Measurements from ENCODE around the gene MCFD2. TPM values are rescaled to one million over a fixed set of nuclear protein-coding genes. Genes with fewer than 3 reads are reported as not detected.
A peak's percentile ranks its signal among the peaks of the same experiment; 100 is the strongest.

MCFD2 gene
- total RNA-seq, result 100 to 1,000 TPM in 1 of 2 donors, 10 to 100 TPM in 1; 78.0 to 121 TPM
- polyA plus RNA-seq (ENCODE audit: insufficient read length in 6 of 6), result 10 to 100 TPM; 78.7 to 90.3 (median 86.5) TPM
- long read RNA-seq, donor 1, full-length matches to known transcripts, result 52 of 58 reads
- long read RNA-seq, donor 1, partial matches to known transcripts, result 6 of 58 reads
- long read RNA-seq, donor 1, other reads (novel, unspliced or antisense), result 0 of 58 reads
- long read RNA-seq, donor 2, full-length matches to known transcripts, result 40 of 47 reads
- long read RNA-seq, donor 2, partial matches to known transcripts, result 7 of 47 reads
- long read RNA-seq, donor 2, other reads (novel, unspliced or antisense), result 0 of 47 reads
- long read RNA-seq, donor 3, full-length matches to known transcripts, result 16 of 16 reads
- long read RNA-seq, donor 3, partial matches to known transcripts, result 0 of 16 reads
- long read RNA-seq, donor 3, other reads (novel, unspliced or antisense), result 0 of 16 reads
- long read RNA-seq, donor 4, full-length matches to known transcripts, result 12 of 17 reads
- long read RNA-seq, donor 4, partial matches to known transcripts, result 1 of 17 reads
- long read RNA-seq, donor 4, other reads (novel, unspliced or antisense), result 4 of 17 reads
- long read RNA-seq, donor 5, full-length matches to known transcripts, result 36 of 36 reads
- long read RNA-seq, donor 5, partial matches to known transcripts, result 0 of 36 reads
- long read RNA-seq, donor 5, other reads (novel, unspliced or antisense), result 0 of 36 reads
- long read RNA-seq, donor 6, full-length matches to known transcripts, result 39 of 39 reads
- long read RNA-seq, donor 6, partial matches to known transcripts, result 0 of 39 reads
- long read RNA-seq, donor 6, other reads (novel, unspliced or antisense), result 0 of 39 reads
- long read RNA-seq, donor 7, full-length matches to known transcripts, result 27 of 27 reads
- long read RNA-seq, donor 7, partial matches to known transcripts, result 0 of 27 reads
- long read RNA-seq, donor 7, other reads (novel, unspliced or antisense), result 0 of 27 reads
- long read RNA-seq, donor 8, full-length matches to known transcripts, result 34 of 34 reads
- long read RNA-seq, donor 8, partial matches to known transcripts, result 0 of 34 reads
- long read RNA-seq, donor 8, other reads (novel, unspliced or antisense), result 0 of 34 reads
- long read RNA-seq, donor 9, partial matches to known transcripts, result 0 of 1 reads
- long read RNA-seq, donor 9, other reads (novel, unspliced or antisense), result 0 of 1 reads
- long read RNA-seq, donor 10, full-length matches to known transcripts, result 22 of 25 reads
- long read RNA-seq, donor 10, partial matches to known transcripts, result 0 of 25 reads
- long read RNA-seq, donor 10, other reads (novel, unspliced or antisense), result 3 of 25 reads
- long read RNA-seq, donor 11, full-length matches to known transcripts, result 28 of 28 reads
- long read RNA-seq, donor 11, partial matches to known transcripts, result 0 of 28 reads
- long read RNA-seq, donor 11, other reads (novel, unspliced or antisense), result 0 of 28 reads
- long read RNA-seq, donor 12, full-length matches to known transcripts, result 34 of 42 reads
- long read RNA-seq, donor 12, partial matches to known transcripts, result 8 of 42 reads
- long read RNA-seq, donor 12, other reads (novel, unspliced or antisense), result 0 of 42 reads

- Histone ChIP-seq H3K4me3 (peak within 1 kb of the TSS; percentile 94 to 97), H3K27ac (peak within 1 kb of the TSS; percentile 83 to 88), H3K4me1 (peaks cover 9 to 34% of the 10 kb centered on the region in 2 donors), H3K27me3 (no peaks in the 10 kb centered on the region), H3K9me3 (no peaks in the 10 kb centered on the region), H3K36me3 (peaks cover 0 to 18% of the 10 kb centered on the region in 2 donors)
- peak; percentile 49 for ATAC-seq
- intact Hi-C loops (cut with DNase I), result no loop called here
- TF ChIP-seq CTCF (IDR thresholded peaks at IDR 0.05), result no peak
- DNase-seq, result peak in 2 of 4 donors; percentile 35 to 88
Observed at GRCh38 chr2:46915281-46915810, at the start of gene MCFD2. Gene MCFD2 (minus strand): TSS chr2:46915806. CDS start chr2:46909171, 6,635 bp downstream.

- Histone ChIP-seq H3K9me3 (no peaks in the 10 kb centered on the region), H3K36me3 (peaks cover 0 to 12% of the 10 kb centered on the region in 2 donors), H3K27me3 (no peaks in the 10 kb centered on the region), H3K27ac (peak overlapping the region; percentile 11 to 33), H3K4me3 (no peak overlapping the region), H3K4me1 (peaks cover 18 to 62% of the 10 kb centered on the region in 2 donors)
- no peak for TF ChIP-seq CTCF (IDR thresholded peaks at IDR 0.05)
- intact Hi-C loops (cut with DNase I), result no loop called here
- DNase-seq (peak in 1 of 4 donors; percentile 65), ATAC-seq (peak; percentile 12)
Observed at GRCh38 chr2:46964835-46965560, 49.4 kb upstream of the MCFD2 start.

- no peak overlapping the region for H3K4me3 ChIP-seq
- peaks cover 0 to 19% of the 10 kb centered on the region in 2 donors for H3K36me3 ChIP-seq
- no peaks in the 10 kb centered on the region for H3K27me3 ChIP-seq
- peak overlapping the region; percentile 7 to 11 for H3K27ac ChIP-seq
- no peaks in the 10 kb centered on the region for H3K9me3 ChIP-seq
- intact Hi-C loops (cut with DNase I), result no loop called here
- H3K4me1 ChIP-seq, result peaks cover 16 to 54% of the 10 kb centered on the region in 2 donors
- no peak for TF ChIP-seq CTCF (IDR thresholded peaks at IDR 0.05)
- ATAC-seq, result no peak
- DNase-seq, result no peak
Observed at GRCh38 chr2:46963941-46964673, 48.5 kb upstream of the MCFD2 start.
